ENCODE data around the gene TIGD1. TPM values are rescaled to one million over a fixed set of nuclear protein-coding genes. Genes with fewer than 3 reads are reported as not detected.

Gene TIGD1
- polyA plus RNA-seq, 1 of the 3 experiments (the other 2 are of a cell fraction), result 4.6 TPM

- H3K9me2 ChIP-seq, result no peaks in the 10 kb centered on the region
- POLR2A ChIA-PET, result interaction anchor here (1.6 kb wide), 1 partner anchor 11 kb away, joined by 3 read pairs; no protein-coding TSS in a partner anchor
- no peaks in the 10 kb centered on the region for H3K79me2 ChIP-seq (ENCODE audit: insufficient read depth)
Measured at GRCh38 chr2:232578626-232579025, 28.3 kb upstream of the TIGD1 start.

DNA sequence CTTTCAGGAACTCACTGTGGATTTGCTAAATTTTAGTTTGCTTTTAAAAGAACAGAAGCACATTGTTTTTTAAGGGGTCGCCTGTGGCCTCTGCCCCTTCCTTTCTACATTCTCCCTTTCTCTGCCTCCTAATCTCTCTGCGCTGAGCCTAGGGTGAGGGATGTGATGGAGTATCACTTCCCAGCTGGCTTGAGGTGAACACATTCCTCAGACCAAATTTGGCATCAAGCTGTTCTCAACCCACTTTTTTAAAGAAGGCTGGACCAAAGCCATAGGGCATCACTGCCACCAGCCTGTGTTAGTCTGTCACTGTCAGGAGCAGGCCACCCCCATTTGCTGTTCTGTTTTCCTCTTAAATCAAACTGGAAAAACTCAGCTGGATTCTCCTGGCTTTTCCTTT, 27.5 kb upstream of the TIGD1 start:
- WGBS (ENCODE audit: low lambda C conversion rate), result 88% methylated on average over 2 of the region's 2 CpGs
- no peaks in the 10 kb centered on the region for H3K79me2 ChIP-seq (ENCODE audit: insufficient read depth)
- no peak for DNase-seq
- H3K36me3 ChIP-seq (replicated peaks in 1 of 2; ENCODE audit: control insufficient read depth in 1 of 2, insufficient read depth in 2 of 2, low read length in 1 of 2), result peaks cover 12 to 56% of the 10 kb centered on the region in 2 experiments
- H3K9me3 ChIP-seq, result no peaks in the 10 kb centered on the region
- no peak overlapping the region for H3K9ac ChIP-seq
- H3K4me2 ChIP-seq, result no peak overlapping the region
- POLR2A ChIA-PET, result interaction anchor here (1.6 kb wide), 1 partner anchor 10 kb away, joined by 3 read pairs; no protein-coding TSS in a partner anchor
- no peaks in the 10 kb centered on the region for H4K20me1 ChIP-seq (ENCODE audit: insufficient read depth)
- 0 out of 4 replicates have a peak, but pooled peaks cover 0 to 4% of the 10 kb centered on the region in 2 experiments for H3K4me1 ChIP-seq (ENCODE audit: control insufficient read depth in 1 of 2, insufficient read depth in 2 of 2, low read depth in 1 of 2, low read length in 1 of 2)
- H3F3A ChIP-seq (replicated peaks; ENCODE audit: insufficient read depth), result no peaks in the 10 kb centered on the region
- H2AFZ ChIP-seq (ENCODE audit: low read depth), result no peak overlapping the region
- H3K27me3 ChIP-seq (ENCODE audit: insufficient read depth), result no peaks in the 10 kb centered on the region
- no peak for TF ChIP-seq FOXM1 (IDR thresholded peaks at IDR 0.05; ENCODE audit: low read depth)
- no peak for TF ChIP-seq RCOR1 (IDR thresholded peaks at IDR 0.05; ENCODE audit: low read length)
- no peak for TF ChIP-seq SMC3 (IDR thresholded peaks at IDR 0.05; ENCODE audit: low read depth, low read length)
- no peak for TF ChIP-seq NFIC (IDR thresholded peaks at IDR 0.05; ENCODE audit: borderline replicate concordance)
- TF ChIP-seq TAF1 (IDR thresholded peaks at IDR 0.05; ENCODE audit: borderline replicate concordance, low read depth, low read length), result no peak
- no peak overlapping the region for H3K27ac ChIP-seq (ENCODE audit: low read depth in 2 of 2, low read length in 1 of 2)
- no peaks in the 10 kb centered on the region for H3K9me2 ChIP-seq
- CTCF ChIA-PET, result interaction anchor here (1.2 kb wide), 1 partner anchor 33 kb away, joined by 3 read pairs; no protein-coding TSS in a partner anchor
- no peak overlapping the region for H3K4me3 ChIP-seq (ENCODE audit: low read depth in 2 of 2, low read length in 1 of 2)

More at GRCh38 chr2:232578626-232579025, 28.3 kb upstream of the TIGD1 start:
- no peak overlapping the region for H2AFZ ChIP-seq (ENCODE audit: low read depth)
- H3F3A ChIP-seq (replicated peaks; ENCODE audit: insufficient read depth), result no peaks in the 10 kb centered on the region
- peaks cover 12 to 54% of the 10 kb centered on the region in 2 experiments for H3K36me3 ChIP-seq (replicated peaks in 1 of 2; ENCODE audit: control insufficient read depth in 1 of 2, insufficient read depth in 2 of 2, low read length in 1 of 2)
- no peaks in the 10 kb centered on the region for H3K27me3 ChIP-seq (ENCODE audit: insufficient read depth)
- H4K20me1 ChIP-seq (ENCODE audit: insufficient read depth), result no peaks in the 10 kb centered on the region
- no peaks in the 10 kb centered on the region for H3K9me3 ChIP-seq
- no peak overlapping the region for H3K27ac ChIP-seq (ENCODE audit: low read depth in 2 of 2, low read length in 1 of 2)
- CTCF ChIA-PET, result interaction anchor here (1.2 kb wide), 1 partner anchor 32 kb away, joined by 3 read pairs; no protein-coding TSS in a partner anchor
- H3K9ac ChIP-seq, result no peak overlapping the region
- TF ChIP-seq CHD2 (IDR thresholded peaks at IDR 0.05; ENCODE audit: low read length, partially characterized antibody) (no peak), NRF1 (IDR thresholded peaks at IDR 0.05; ENCODE audit: low read depth, low read length) (no peak), RXRA (IDR thresholded peaks at IDR 0.05; ENCODE audit: borderline replicate concordance, low read depth) (no peak), EP300 (IDR thresholded peaks at IDR 0.05; ENCODE audit: borderline replicate concordance in 1 of 2, low read depth in 1 of 2, low read length in 1 of 2) (no peak), YY1 (IDR thresholded peaks at IDR 0.05; ENCODE audit: low read depth) (no peak), EZH2phosphoT487 (IDR thresholded peaks at IDR 0.05; ENCODE audit: borderline replicate concordance, low read depth) (no peak), TAF1 (IDR thresholded peaks at IDR 0.05; ENCODE audit: borderline replicate concordance, low read depth, low read length) (no peak), MAX (IDR thresholded peaks at IDR 0.05; ENCODE audit: low read depth) (no peak), SMC3 (IDR thresholded peaks at IDR 0.05; ENCODE audit: low read depth, low read length) (no peak), FOXJ3 (CRISPR knock-in tag; IDR thresholded peaks at IDR 0.05) (no peak)
- TF ChIP-seq, protein P1, sequence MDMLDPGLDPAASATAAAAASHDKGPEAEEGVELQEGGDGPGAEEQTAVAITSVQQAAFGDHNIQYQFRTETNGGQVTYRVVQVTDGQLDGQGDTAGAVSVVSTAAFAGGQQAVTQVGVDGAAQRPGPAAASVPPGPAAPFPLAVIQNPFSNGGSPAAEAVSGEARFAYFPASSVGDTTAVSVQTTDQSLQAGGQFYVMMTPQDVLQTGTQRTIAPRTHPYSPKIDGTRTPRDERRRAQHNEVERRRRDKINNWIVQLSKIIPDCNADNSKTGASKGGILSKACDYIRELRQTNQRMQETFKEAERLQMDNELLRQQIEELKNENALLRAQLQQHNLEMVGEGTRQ (IDR thresholded peaks at IDR 0.05; ENCODE audit: borderline replicate concordance, low read depth, low read length), result no peak
- H3K4me3 ChIP-seq (ENCODE audit: low read depth in 2 of 2, low read length in 1 of 2), result no peak overlapping the region
- H3K4me1 ChIP-seq (ENCODE audit: control insufficient read depth in 1 of 2, insufficient read depth in 2 of 2, low read depth in 1 of 2, low read length in 1 of 2), result 0 out of 4 replicates have a peak, but pooled peaks cover 0 to 4% of the 10 kb centered on the region in 2 experiments
- DNase-seq, result no peak
- 95% methylated on average over 2 of the region's 2 CpGs for WGBS (ENCODE audit: low lambda C conversion rate)
- no peak overlapping the region for H3K4me2 ChIP-seq
